Measurements from ENCODE around the gene CAMK1D.

The CAMK1D gene

DNA sequence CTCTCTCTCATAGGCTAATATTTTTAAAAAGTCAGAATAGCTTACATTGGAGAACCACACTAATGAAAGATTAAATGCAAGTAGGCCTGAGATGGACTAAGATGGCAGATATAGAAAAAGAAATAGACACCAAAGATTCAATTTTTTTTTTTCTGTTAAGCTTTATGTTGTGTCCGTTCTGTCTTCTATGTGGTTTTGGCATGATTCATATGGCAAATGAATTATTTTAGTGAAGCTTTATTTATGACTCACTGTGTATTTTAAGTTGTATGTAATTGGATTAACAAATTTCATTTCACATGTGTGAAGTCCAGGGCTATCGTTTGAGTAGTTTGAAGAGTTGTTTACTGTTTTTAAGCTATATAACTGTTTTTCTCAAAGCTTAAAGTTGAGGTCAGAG lies 214.8 kb downstream of the CAMK1D start:
- no peak for DNase-seq

DNA sequence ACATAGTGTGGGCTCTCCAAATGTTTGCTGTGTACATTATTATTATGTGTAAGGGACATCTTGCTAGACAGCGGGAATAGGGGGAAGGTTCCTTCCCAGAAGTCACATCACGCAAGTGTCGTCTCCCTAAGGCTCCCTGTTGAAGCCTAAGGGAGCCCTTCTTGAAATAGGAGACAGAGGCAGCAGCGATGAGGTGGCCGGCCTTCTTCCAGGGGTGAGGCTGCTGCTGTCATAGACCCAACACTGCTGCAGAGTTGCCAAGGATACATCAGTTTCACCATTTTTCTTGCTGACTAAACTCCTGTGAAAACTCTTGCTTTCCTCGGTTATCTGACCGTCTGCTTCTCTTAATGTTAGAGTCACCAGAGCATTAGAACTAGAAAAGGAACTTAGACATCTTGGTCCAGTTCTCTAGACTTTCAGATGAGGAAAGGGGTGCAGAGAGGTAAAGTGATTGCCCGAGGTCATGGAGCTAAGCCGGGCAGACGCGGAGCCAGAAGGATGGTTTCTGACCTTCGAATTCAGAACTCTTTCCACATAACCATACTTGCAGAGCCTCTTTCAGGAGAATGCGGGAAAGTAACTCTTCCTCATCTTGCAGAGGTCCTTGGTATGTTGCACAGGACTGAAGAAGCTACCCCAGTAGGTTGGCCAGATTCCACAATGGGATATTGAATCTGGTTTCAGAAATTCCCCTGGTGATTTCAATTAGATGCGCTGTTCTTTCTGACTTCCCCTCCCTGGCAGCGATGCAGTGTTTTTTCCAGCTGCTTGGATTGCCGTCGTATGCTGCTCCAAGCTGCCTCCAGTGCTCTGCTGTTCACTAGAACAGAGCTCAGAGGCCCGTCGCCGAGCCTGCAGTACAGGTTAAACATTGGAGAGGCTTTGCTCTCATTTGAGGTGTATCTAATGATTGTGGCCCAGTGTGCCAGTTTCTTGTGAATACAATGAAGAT lies 217.1 kb downstream of the CAMK1D start:
- DNase-seq = no peak

GRCh38 chr10:12568391-12569009 lies 219.2 kb downstream of the CAMK1D start:
- DNase-seq = no peak

DNA sequence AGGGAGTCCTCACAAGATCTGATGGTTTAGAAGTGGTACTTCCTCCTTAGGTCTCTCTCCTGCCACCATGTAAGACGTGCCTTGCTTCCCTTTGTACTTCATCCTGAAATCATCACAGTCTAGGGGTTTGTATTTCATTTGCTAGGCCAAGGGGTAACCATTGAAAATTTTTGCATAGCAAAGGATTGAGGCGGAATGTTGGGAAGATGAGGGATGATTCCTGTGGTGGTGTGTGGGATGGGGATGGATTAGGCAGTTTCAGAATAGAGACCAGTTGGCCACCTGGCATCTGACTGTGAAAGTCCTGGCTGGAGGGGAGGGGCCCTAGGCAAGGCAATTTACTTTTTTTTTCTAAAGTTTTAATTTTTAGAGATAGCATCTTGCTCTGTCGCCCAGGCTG lies 222.9 kb downstream of the CAMK1D start:
- DNase-seq = no peak

- DNase-seq = no peak
Observed at GRCh38 chr10:12577610-12578009, 228.3 kb downstream of the CAMK1D start.

GRCh38 chr10:12579954-12580858 lies 230.9 kb downstream of the CAMK1D start:
- DNase-seq = no peak

GRCh38 chr10:12583891-12584595 lies 234.7 kb downstream of the CAMK1D start:
- no peak for DNase-seq

DNA sequence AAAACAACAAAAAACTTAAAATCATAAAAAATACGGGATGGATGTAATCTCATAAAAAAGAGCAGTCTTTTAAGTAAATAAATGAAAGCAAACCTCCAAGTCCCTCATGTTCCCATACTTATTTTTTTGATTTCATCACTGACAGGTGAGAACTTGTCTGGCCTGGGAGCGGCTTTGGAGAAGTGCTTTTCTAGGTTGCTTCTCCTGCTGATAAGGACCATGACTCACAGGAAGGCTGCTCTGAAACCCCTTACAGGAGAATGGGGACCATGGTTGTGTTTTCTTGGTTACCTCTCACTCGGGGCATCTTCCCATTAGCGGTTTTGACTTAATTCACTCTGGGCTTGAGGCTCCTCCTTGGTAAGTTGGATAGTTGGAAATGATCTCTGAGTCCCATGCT lies 237.4 kb downstream of the CAMK1D start:
- no peak for DNase-seq

- DNase-seq = no peak
Observed at GRCh38 chr10:12587451-12587888, 238.1 kb downstream of the CAMK1D start.

DNA sequence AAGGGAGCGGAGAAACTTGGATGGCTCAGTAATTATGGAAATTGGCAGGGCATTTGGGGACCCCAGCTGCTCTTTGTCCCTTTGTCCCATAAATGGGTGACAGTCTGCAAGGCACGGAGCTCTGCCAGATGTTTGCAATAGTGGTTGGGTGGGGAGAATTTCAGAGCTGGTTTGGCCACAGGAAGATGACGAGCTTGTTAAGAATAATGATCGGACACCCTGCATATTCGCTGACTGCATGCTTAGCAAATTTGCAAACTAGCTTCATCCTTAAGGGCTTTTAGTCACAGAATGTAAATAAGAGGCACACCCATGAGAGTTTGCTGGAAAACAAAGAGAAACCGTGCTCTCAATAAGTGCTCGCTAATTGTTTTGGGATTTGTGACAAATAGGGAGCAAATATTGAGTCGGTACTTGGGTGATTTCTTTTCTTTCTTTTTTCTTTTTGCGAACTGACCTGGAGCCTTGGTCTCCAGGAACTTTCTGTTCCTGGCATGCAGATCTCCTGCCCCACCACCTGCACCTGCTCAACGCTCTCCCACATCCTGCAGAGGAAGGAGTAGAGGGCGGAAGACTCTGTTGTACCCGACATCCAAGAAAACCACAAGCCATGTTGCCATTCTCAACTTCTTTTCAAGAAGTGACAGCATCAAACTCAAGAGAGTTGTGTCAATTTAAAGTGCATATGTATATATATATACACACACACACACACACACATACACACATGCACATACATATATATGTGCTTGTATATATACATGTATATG lies 238.9 kb downstream of the CAMK1D start:
- no peak for DNase-seq

GRCh38 chr10:12589291-12589690 lies 239.9 kb downstream of the CAMK1D start:
- no peak for DNase-seq

- no peak for DNase-seq
Observed at GRCh38 chr10:12589791-12590190, 240.4 kb downstream of the CAMK1D start.

- DNase-seq = no peak
Observed at GRCh38 chr10:12590675-12591659, 241.6 kb downstream of the CAMK1D start.

GRCh38 chr10:12592967-12593366 lies 243.6 kb downstream of the CAMK1D start:
- no peak for DNase-seq

GRCh38 chr10:12594448-12594944 lies 245.1 kb downstream of the CAMK1D start:
- no peak for DNase-seq

- no peak for DNase-seq
Observed at GRCh38 chr10:12595936-12596576, 246.7 kb downstream of the CAMK1D start.

DNA sequence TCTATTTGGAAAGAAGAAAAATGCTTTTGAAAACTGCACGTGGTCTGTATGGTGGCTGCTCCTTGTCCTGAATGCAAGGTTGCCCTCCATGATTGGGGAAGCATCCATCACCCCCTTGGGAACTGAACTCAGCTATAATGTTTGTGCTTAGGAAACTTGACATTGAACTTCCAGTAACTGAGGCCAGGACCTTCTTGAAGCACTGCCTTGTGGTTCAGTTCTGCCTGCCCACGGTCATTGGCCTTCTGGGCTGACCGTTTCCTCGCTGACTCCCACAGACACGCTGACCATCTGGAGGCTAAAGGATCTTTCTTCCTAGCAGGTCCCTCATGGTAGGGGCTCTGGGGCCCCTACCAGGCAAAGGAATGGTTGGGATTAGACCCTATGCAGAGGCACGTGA lies 247.8 kb downstream of the CAMK1D start:
- no peak for DNase-seq

DNA sequence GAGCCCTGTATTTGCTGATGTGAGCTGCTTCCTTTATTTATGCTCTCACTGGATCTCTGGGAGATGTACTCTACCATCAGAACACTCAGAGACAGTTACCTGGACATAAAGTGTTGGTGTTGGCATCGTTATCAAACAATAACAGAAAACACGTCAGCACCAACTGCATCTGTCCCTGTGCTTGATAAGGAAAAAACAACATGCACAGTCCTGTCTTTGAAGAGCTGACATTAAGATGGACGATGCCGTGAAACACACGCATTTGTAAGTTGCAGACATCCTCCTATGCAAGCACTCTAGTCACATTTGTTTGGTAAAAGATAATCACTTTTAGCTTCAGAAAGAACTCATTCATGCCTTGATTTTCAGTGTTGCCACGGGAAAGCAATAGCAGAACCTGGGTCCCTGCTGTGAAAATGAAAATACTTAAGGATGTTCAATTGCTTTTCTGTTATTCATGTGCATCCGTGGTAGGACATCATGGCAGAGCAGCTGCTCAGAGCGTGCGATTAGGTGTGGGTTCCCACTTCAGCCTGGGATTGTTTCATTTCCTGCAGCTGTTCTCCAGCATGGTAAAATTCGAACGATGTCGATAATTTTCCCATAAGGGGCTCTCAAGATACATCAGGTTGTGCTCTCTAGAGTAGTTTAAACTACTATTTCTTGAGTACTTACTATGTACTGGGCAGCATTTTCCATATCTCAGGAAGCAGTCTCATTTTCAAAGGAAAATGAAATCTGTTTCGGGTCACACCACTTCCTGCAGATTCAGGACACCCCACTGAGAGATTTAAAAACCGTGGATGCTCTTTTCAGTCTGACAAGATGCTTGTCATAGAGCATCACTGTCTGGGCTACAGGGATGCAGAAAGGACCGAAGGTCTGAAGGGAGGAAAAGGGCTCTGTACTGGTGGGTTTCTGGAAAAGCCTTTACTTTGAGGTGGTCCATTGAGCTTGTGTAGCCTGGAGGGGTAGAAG lies 248.7 kb downstream of the CAMK1D start:
- no peak for DNase-seq
